HepG2 (cell line): ENCODE results near the gene PCGF2. TPM values are rescaled to one million over a fixed set of nuclear protein-coding genes. Genes with fewer than 3 reads are reported as not detected.

Source experiments
- EZH2 ChIP-seq: conservative IDR thresholded peaks from 2 replicates; pipeline ENCODE4 v1.6.1; 2012; ENCODE audit warnings: mild to moderate bottlenecking, low read depth, low read length, moderate library complexity
- GFI1 ChIP-seq: sonication (generic); formaldehyde crosslinking; IDR thresholded peaks from 2 replicates; pipeline ENCODE4 v1.5.0; 2020; ENCODE audit warnings: missing genetic modification reagents, mild to moderate bottlenecking, borderline replicate concordance
- GPN1 ChIP-seq: sonication (generic); formaldehyde crosslinking; IDR thresholded peaks from 2 replicates; pipeline ENCODE4 v1.5.1; 2020; ENCODE audit warnings: missing genetic modification reagents, borderline replicate concordance
- TBL1XR1 ChIP-seq: fragments of 150-350 bp; IDR thresholded peaks from 2 replicates; pipeline ENCODE4 v1.6.1; 2014; ENCODE audit warnings: borderline replicate concordance, low read length; ENCODE audit not compliant: partially characterized antibody
- TSC22D2 ChIP-seq: sonication (generic); formaldehyde crosslinking; IDR thresholded peaks from 2 replicates; pipeline ENCODE4 v1.5.1; 2020; ENCODE audit warnings: missing genetic modification reagents, mild to moderate bottlenecking, borderline replicate concordance
- ZFP36L1 ChIP-seq: sonication (generic); formaldehyde crosslinking; IDR thresholded peaks from 2 replicates; pipeline ENCODE4 v1.8.0; 2022; ENCODE audit warnings: mild to moderate bottlenecking, missing genetic modification reagents, moderate library complexity
- ZNF263 ChIP-seq: sonication (generic); formaldehyde crosslinking; IDR thresholded peaks from 2 replicates; pipeline ENCODE4 v1.4.0; 2020; ENCODE audit warnings: missing genetic modification reagents
- ZNF501 ChIP-seq: sonication (generic); formaldehyde crosslinking; IDR thresholded peaks from 2 replicates; pipeline ENCODE4 v1.5.1; 2020; ENCODE audit warnings: mild to moderate bottlenecking, moderate library complexity, missing genetic modification reagents
- ZNF570 ChIP-seq: sonication (generic); formaldehyde crosslinking; IDR thresholded peaks from 2 replicates; pipeline ENCODE4 v1.4.0; 2020; ENCODE audit warnings: mild to moderate bottlenecking, missing genetic modification reagents, borderline replicate concordance
- polyA plus RNA-seq, 8 experiments: library from polyadenylated mRNA; depleted of rRNA in 3 of 8; stranded (reverse) in 7 of 8; unstranded in 1 of 8; fragments of >200 nt; fragmentation: Illumina TruSeq in 4 of 8; extraction: Trizol in 4 of 8; gene quantifications; 2 replicates each; pipeline versions ENCODE4 v1.2.1 to v1.2.3, GENCODE V29; 2011 to 2016; ENCODE audit warnings: low read depth in 4 of 8, missing spikeins in 1 of 8, mixed read lengths in 1 of 8; ENCODE audit not compliant: insufficient read depth in 1 of 8
- total RNA-seq, 5 experiments: library from RNA; depleted of rRNA; stranded (reverse); fragments of >200 nt; fragmentation: Illumina TruSeq; extraction: Trizol; gene quantifications; 2 replicates each; pipeline ENCODE4 v1.2.3, GENCODE V29; 2016; ENCODE audit warnings: low read depth in 1 of 5
- TF ChIP-seq, protein P1 (sequence below): sonication (generic); formaldehyde crosslinking; IDR thresholded peaks from 2 replicates; pipeline ENCODE4 v1.5.0; 2020; ENCODE audit warnings: missing genetic modification reagents, mild to moderate bottlenecking, borderline replicate concordance
- TF ChIP-seq, protein P2 (sequence below): sonication (generic); formaldehyde crosslinking; IDR thresholded peaks from 2 replicates; pipeline ENCODE4 v1.5.1; 2020; ENCODE audit warnings: missing genetic modification reagents, mild to moderate bottlenecking, borderline replicate concordance
- TF ChIP-seq, protein P3 (sequence below): sonication (generic); formaldehyde crosslinking; IDR thresholded peaks from 2 replicates; pipeline ENCODE4 v1.4.0; 2020; ENCODE audit warnings: mild to moderate bottlenecking, missing genetic modification reagents, borderline replicate concordance
- TF ChIP-seq, protein P4 (sequence below): IDR thresholded peaks from 2 replicates; pipeline ENCODE4 v1.6.1; 2016; ENCODE audit warnings: low read depth
- TF ChIP-seq, protein P5 (sequence below): sonication (generic); formaldehyde crosslinking; IDR thresholded peaks from 2 replicates; pipeline ENCODE4 v1.4.0; 2020; ENCODE audit warnings: missing genetic modification reagents, low read depth, mild to moderate bottlenecking, borderline replicate concordance
- TF ChIP-seq, protein P6 (sequence below): sonication (generic); formaldehyde crosslinking; IDR thresholded peaks from 2 replicates; pipeline ENCODE4 v1.5.0; 2020; ENCODE audit warnings: mild to moderate bottlenecking, missing genetic modification reagents

Gene PCGF2
- total and polyA plus RNA-seq, 2 of the 13 experiments (the other 11 are each of a cell fraction or from before 2014, with no cell fraction given) = 11.6 to 29.4 TPM

DNA sequence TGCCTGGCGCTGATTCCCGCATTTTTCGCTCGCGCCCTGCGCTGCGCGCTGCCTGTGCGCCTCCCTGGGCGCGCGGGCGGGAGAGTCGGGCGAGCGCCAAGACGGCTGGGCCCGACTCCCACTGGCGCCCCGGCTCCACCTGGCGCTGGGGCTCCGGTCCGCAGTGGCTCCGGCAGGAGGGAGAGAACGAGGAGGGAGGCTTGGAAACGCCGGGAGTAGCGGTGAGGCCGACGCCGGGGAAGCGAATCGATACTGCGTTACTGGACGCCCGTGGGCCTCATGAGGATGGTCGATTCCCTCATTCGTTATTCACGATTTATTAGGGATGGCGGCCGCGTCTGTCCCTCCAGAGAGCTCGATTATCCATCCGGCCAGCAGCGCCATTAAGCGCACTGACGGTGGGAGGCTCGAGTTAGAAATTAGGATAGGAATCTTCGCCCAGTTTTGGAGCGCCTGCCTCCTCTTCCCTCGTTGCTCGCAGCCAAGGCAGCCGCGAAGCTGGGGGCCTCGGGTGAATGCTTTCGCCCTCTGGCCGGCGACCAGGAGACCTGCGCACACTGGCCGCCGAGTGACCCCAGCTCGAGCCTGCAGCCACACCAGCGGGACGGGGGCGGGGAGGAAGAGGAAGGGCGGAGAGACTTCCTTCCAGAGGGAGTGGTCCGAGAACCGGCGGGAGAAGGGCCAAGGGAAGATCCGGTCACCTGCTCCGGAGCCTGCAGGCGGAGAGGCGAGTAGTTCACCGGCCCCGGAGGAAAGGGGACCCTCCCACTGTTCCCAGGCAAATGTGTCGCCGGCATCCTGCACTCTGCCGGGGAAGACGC is 1.3 kb upstream of the PCGF2 start (continued):
- 0 out of 2 replicates have a peak, but pooled peaks have one; percentile 27 for TF ChIP-seq TSC22D2
- no peak for TF ChIP-seq ZNF263
- TF ChIP-seq, protein P1, sequence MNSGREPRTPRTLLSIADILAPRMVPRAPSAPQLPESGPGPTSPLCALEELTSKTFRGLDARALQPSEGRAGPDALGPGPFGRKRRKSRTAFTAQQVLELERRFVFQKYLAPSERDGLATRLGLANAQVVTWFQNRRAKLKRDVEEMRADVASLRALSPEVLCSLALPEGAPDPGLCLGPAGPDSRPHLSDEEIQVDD (CRISPR knock-in tag) = peak; percentile 79
- no peak for TF ChIP-seq TBL1XR1
- TF ChIP-seq, protein P2, sequence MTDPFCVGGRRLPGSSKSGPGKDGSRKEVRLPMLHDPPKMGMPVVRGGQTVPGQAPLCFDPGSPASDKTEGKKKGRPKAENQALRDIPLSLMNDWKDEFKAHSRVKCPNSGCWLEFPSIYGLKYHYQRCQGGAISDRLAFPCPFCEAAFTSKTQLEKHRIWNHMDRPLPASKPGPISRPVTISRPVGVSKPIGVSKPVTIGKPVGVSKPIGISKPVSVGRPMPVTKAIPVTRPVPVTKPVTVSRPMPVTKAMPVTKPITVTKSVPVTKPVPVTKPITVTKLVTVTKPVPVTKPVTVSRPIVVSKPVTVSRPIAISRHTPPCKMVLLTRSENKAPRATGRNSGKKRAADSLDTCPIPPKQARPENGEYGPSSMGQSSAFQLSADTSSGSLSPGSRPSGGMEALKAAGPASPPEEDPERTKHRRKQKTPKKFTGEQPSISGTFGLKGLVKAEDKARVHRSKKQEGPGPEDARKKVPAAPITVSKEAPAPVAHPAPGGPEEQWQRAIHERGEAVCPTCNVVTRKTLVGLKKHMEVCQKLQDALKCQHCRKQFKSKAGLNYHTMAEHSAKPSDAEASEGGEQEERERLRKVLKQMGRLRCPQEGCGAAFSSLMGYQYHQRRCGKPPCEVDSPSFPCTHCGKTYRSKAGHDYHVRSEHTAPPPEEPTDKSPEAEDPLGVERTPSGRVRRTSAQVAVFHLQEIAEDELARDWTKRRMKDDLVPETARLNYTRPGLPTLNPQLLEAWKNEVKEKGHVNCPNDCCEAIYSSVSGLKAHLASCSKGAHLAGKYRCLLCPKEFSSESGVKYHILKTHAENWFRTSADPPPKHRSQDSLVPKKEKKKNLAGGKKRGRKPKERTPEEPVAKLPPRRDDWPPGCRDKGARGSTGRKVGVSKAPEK (CRISPR knock-in tag) = no peak
- no peak; the same call in 1 of the 2 replicates for TF ChIP-seq GPN1
- TF ChIP-seq, protein P3, sequence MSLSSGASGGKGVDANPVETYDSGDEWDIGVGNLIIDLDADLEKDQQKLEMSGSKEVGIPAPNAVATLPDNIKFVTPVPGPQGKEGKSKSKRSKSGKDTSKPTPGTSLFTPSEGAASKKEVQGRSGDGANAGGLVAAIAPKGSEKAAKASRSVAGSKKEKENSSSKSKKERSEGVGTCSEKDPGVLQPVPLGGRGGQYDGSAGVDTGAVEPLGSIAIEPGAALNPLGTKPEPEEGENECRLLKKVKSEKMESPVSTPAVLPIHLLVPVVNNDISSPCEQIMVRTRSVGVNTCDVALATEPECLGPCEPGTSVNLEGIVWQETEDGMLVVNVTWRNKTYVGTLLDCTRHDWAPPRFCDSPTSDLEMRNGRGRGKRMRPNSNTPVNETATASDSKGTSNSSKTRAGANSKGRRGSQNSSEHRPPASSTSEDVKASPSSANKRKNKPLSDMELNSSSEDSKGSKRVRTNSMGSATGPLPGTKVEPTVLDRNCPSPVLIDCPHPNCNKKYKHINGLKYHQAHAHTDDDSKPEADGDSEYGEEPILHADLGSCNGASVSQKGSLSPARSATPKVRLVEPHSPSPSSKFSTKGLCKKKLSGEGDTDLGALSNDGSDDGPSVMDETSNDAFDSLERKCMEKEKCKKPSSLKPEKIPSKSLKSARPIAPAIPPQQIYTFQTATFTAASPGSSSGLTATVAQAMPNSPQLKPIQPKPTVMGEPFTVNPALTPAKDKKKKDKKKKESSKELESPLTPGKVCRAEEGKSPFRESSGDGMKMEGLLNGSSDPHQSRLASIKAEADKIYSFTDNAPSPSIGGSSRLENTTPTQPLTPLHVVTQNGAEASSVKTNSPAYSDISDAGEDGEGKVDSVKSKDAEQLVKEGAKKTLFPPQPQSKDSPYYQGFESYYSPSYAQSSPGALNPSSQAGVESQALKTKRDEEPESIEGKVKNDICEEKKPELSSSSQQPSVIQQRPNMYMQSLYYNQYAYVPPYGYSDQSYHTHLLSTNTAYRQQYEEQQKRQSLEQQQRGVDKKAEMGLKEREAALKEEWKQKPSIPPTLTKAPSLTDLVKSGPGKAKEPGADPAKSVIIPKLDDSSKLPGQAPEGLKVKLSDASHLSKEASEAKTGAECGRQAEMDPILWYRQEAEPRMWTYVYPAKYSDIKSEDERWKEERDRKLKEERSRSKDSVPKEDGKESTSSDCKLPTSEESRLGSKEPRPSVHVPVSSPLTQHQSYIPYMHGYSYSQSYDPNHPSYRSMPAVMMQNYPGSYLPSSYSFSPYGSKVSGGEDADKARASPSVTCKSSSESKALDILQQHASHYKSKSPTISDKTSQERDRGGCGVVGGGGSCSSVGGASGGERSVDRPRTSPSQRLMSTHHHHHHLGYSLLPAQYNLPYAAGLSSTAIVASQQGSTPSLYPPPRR (CRISPR knock-in tag) = peak; percentile 78
- TF ChIP-seq, protein P4, sequence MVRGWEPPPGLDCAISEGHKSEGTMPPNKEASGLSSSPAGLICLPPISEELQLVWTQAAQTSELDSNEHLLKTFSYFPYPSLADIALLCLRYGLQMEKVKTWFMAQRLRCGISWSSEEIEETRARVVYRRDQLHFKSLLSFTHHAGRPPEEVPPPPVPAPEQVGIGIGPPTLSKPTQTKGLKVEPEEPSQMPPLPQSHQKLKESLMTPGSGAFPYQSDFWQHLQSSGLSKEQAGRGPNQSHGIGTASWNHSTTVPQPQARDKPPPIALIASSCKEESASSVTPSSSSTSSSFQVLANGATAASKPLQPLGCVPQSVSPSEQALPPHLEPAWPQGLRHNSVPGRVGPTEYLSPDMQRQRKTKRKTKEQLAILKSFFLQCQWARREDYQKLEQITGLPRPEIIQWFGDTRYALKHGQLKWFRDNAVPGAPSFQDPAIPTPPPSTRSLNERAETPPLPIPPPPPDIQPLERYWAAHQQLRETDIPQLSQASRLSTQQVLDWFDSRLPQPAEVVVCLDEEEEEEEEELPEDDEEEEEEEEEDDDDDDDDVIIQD (CRISPR knock-in tag) = peak; percentile 72; the same call in 1 of the 2 replicates
- no peak for TF ChIP-seq ZNF570 (CRISPR knock-in tag)
- TF ChIP-seq, protein P5, sequence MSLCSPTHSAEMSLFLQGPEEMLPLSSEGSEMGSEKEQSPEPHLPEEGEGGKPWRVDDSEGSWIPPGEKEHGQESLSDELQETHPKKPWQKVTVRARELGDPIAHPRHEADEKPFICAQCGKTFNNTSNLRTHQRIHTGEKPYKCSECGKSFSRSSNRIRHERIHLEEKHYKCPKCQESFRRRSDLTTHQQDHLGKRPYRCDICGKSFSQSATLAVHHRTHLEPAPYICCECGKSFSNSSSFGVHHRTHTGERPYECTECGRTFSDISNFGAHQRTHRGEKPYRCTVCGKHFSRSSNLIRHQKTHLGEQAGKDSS (CRISPR knock-in tag) = peak; percentile 76; the same call in 1 of the 2 replicates
- TF ChIP-seq ZFP36L1 (CRISPR knock-in tag) = no peak; the same call in 1 of the 2 replicates
- TF ChIP-seq ZNF501 (CRISPR knock-in tag) = peak; percentile 61; the same call in 1 of the 2 replicates
- TF ChIP-seq, protein P6, sequence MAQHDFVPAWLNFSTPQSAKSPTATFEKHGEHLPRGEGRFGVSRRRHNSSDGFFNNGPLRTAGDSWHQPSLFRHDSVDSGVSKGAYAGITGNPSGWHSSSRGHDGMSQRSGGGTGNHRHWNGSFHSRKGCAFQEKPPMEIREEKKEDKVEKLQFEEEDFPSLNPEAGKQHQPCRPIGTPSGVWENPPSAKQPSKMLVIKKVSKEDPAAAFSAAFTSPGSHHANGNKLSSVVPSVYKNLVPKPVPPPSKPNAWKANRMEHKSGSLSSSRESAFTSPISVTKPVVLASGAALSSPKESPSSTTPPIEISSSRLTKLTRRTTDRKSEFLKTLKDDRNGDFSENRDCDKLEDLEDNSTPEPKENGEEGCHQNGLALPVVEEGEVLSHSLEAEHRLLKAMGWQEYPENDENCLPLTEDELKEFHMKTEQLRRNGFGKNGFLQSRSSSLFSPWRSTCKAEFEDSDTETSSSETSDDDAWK = no peak
- TF ChIP-seq EZH2 = no peak
- TF ChIP-seq GFI1 (CRISPR knock-in tag) = peak; percentile 42; the same call in 1 of the 2 replicates
